Bronchial epithelial cell (primary cell): ENCODE measurements around the gene MPPE1. TPM values are rescaled to one million over a fixed set of nuclear protein-coding genes. Genes with fewer than 3 reads are reported as not detected.
A peak's percentile ranks its signal among the peaks of the same experiment; 100 is the strongest.

Source experiments
- DNase-seq: peaks from one replicate; pipeline ENCODE4 v3.0.0-alpha.2; 2010; ENCODE audit warnings: low read depth
- FAIRE-seq: peaks from 2 replicates; lab custom pipeline; 2011; peaks lifted over from hg19 to GRCh38; lab: Jason Lieb, UNC
- H3K27me3 ChIP-seq: 2 replicates; pipeline ENCODE4 v1.5.1; 2011; ENCODE audit warnings: low read length; ENCODE audit not compliant: control insufficient read depth, insufficient read depth
- H3K36me3 ChIP-seq: 2 replicates; pipeline ENCODE4 v1.5.1; 2011; ENCODE audit warnings: low read length; ENCODE audit not compliant: control insufficient read depth, insufficient read depth
- H3K4me3 ChIP-seq: 2 replicates; pipeline ENCODE4 v1.5.1; 2011; ENCODE audit warnings: mild to moderate bottlenecking, low read depth, low read length, control low read depth
- CTCF ChIP-seq: IDR thresholded peaks from 2 replicates; pipeline ENCODE4 v1.5.1; 2011; ENCODE audit warnings: mild to moderate bottlenecking, moderate library complexity, low read length, control low read depth, inconsistent platforms; ENCODE audit not compliant: insufficient read depth, severe bottlenecking
- total RNA-seq: library from RNA; depleted of rRNA; stranded (reverse); fragments of >200 nt; gene quantifications from 2 replicates; pipeline ENCODE4 v1.2.1, GENCODE V29; 2014

Gene MPPE1
- total RNA-seq, 1 donor from 2014 or later = 22.1 TPM

GRCh38 chr18:11906926-11907874 lies 917 bp downstream of the MPPE1 start:
- H3K4me3 ChIP-seq = peak overlapping the region; percentile 61
- TF ChIP-seq CTCF = no peak
- FAIRE-seq (no peak), DNase-seq (no peak)
- H3K36me3 ChIP-seq = peaks cover 2% of the 10 kb centered on the region
- H3K27me3 ChIP-seq = no peaks in the 10 kb centered on the region

- peaks cover 3% of the 10 kb centered on the region for H3K36me3 ChIP-seq
- FAIRE-seq (no peak), DNase-seq (no peak)
- TF ChIP-seq CTCF = no peak
- no peaks in the 10 kb centered on the region for H3K27me3 ChIP-seq
- H3K4me3 ChIP-seq = no peak overlapping the region
Measured at GRCh38 chr18:11906176-11906575, 1.9 kb downstream of the MPPE1 start.

GRCh38 chr18:11905613-11906012 lies 2.5 kb downstream of the MPPE1 start:
- DNase-seq (no peak), FAIRE-seq (no peak)
- TF ChIP-seq CTCF = no peak
- Histone ChIP-seq H3K36me3 (peaks cover 3% of the 10 kb centered on the region), H3K27me3 (no peaks in the 10 kb centered on the region), H3K4me3 (no peak overlapping the region)

GRCh38 chr18:11902522-11903292 lies 5.4 kb downstream of the MPPE1 start:
- DNase-seq (peak; percentile 27), FAIRE-seq (peak; percentile 50)
- no peak for TF ChIP-seq CTCF
- Histone ChIP-seq H3K4me3 (no peak overlapping the region), H3K36me3 (peaks cover 3% of the 10 kb centered on the region), H3K27me3 (no peaks in the 10 kb centered on the region)

GRCh38 chr18:11901826-11902438 lies 6.2 kb downstream of the MPPE1 start:
- no peak overlapping the region for H3K4me3 ChIP-seq
- no peak for FAIRE-seq
- DNase-seq = no peak
- H3K27me3 ChIP-seq = no peaks in the 10 kb centered on the region
- no peak for TF ChIP-seq CTCF
- H3K36me3 ChIP-seq = peaks cover 3% of the 10 kb centered on the region
